ENCODE measurements around the gene PHC2. TPM values are rescaled to one million over a fixed set of nuclear protein-coding genes. Genes with fewer than 3 reads are reported as not detected.

PHC2 gene
- total and polyA plus RNA-seq, 2 of the 13 experiments (the other 11 are each of a cell fraction or from before 2014, with no cell fraction given), result 52.5 to 84.9 TPM

- TF ChIP-seq CTCF (CRISPR knock-in tag; IDR thresholded peaks at IDR 0.05) (peak; percentile 29), ZNF652 (CRISPR knock-in tag; IDR thresholded peaks at IDR 0.05; ENCODE audit: borderline replicate concordance, low read depth) (no peak), ATF5 (CRISPR knock-in tag; IDR thresholded peaks at IDR 0.05; ENCODE audit: low read depth) (0 out of 2 replicates have a peak, but pooled peaks have one; percentile 39), ZNF775 (CRISPR knock-in tag; IDR thresholded peaks at IDR 0.05; ENCODE audit: borderline replicate concordance) (no peak), ZNF576 (CRISPR knock-in tag; IDR thresholded peaks at IDR 0.05) (peak; percentile 87; the same call in 1 of the 2 replicates), BORCS8-MEF2B (CRISPR knock-in tag; IDR thresholded peaks at IDR 0.05) (peak; percentile 80), JUND (CRISPR knock-in tag; IDR thresholded peaks at IDR 0.05) (no peak), NFE2L2 (IDR thresholded peaks at IDR 0.05; ENCODE audit: low read length) (no peak), XRCC5 (optimal IDR thresholded peaks at IDR 0.05; ENCODE audit: low read length) (no peak), HNRNPK (IDR thresholded peaks at IDR 0.05; ENCODE audit: low read depth, low read length, poor library complexity, severe bottlenecking) (peak; percentile 22), MTERF4 (CRISPR knock-in tag; IDR thresholded peaks at IDR 0.05) (peak; percentile 62; the same call in 1 of the 2 replicates), SIX1 (CRISPR knock-in tag; IDR thresholded peaks at IDR 0.05; ENCODE audit: borderline replicate concordance) (no peak), E2F2 (CRISPR knock-in tag; IDR thresholded peaks at IDR 0.05; ENCODE audit: borderline replicate concordance) (peak; percentile 69; the same call in 1 of the 2 replicates), DBP (CRISPR knock-in tag; IDR thresholded peaks at IDR 0.05; ENCODE audit: not compliant biosample characterization) (no peak), SATB2 (CRISPR knock-in tag; IDR thresholded peaks at IDR 0.05) (no peak), ZNF839 (CRISPR knock-in tag; IDR thresholded peaks at IDR 0.05; ENCODE audit: borderline replicate concordance) (0 out of 2 replicates have a peak, but pooled peaks have one; percentile 72), ZNF281 (CRISPR knock-in tag; IDR thresholded peaks at IDR 0.05; ENCODE audit: borderline replicate concordance) (peak; percentile 16; the same call in 1 of the 2 replicates), NAIF1 (CRISPR knock-in tag; IDR thresholded peaks at IDR 0.05; ENCODE audit: borderline replicate concordance) (0 out of 2 replicates have a peak, but pooled peaks have one; percentile 49)
Measured at GRCh38 chr1:33349778-33350610, 80.9 kb downstream of the PHC2 start (continued).

All from HepG2 (cell line).